Left renal cortex interstitium (tissue), 4 donors: ENCODE measurements around the gene RNF19B. TPM values are rescaled to one million over a fixed set of nuclear protein-coding genes. Genes with fewer than 3 reads are reported as not detected.

ENCODE experiments used
- DNase-seq, 4 donors: peaks; one replicate each; pipeline ENCODE4 v3.0.0-alpha.2; 2013; ENCODE audit warnings: low read depth in 4 of 4, low spot score in 2 of 4, missing footprints in 1 of 4
- polyA plus RNA-seq, 4 donors: library from polyadenylated mRNA; unstranded; fragments of 120-200 nt; gene quantifications; one replicate each; pipeline ENCODE4 v1.2.1, GENCODE V29; 2013; ENCODE audit not compliant: insufficient read length in 4 of 4

Gene RNF19B
- polyA plus RNA-seq, 4 donors, result 16.6 to 19.0 (median 17.9) TPM

- DNase-seq, result no peak
Measured at GRCh38 chr1:32969566-32969965, 5.0 kb upstream of the RNF19B start.

- no peak for DNase-seq
Measured at GRCh38 chr1:32967888-32968568, 3.4 kb upstream of the RNF19B start.

GRCh38 chr1:32966900-32967299, 2.3 kb upstream of the RNF19B start:
- no peak for DNase-seq

GRCh38 chr1:32965251-32965747, 690 bp upstream of the RNF19B start:
- no peak for DNase-seq

GRCh38 chr1:32963746-32964460, 706 bp downstream of the RNF19B start:
- DNase-seq, result no peak

GRCh38 chr1:32962248-32962896, 2.2 kb downstream of the RNF19B start:
- no peak for DNase-seq

- no peak for DNase-seq
Measured at GRCh38 chr1:32960819-32961355, 3.7 kb downstream of the RNF19B start.

- DNase-seq, result no peak
Measured at GRCh38 chr1:32960342-32960741, 4.3 kb downstream of the RNF19B start.

GRCh38 chr1:32958827-32959226, 5.8 kb downstream of the RNF19B start:
- no peak for DNase-seq

- DNase-seq, result no peak
Measured at GRCh38 chr1:32957017-32957416, 7.6 kb downstream of the RNF19B start.

- no peak for DNase-seq
Measured at GRCh38 chr1:32954168-32954567, 10.4 kb downstream of the RNF19B start.

- DNase-seq, result no peak
Measured at GRCh38 chr1:32953495-32953894, 11.1 kb downstream of the RNF19B start.

GRCh38 chr1:32949519-32949918, 15.1 kb downstream of the RNF19B start:
- no peak for DNase-seq

- no peak for DNase-seq
Measured at GRCh38 chr1:32948905-32949304, 15.7 kb downstream of the RNF19B start.

- no peak for DNase-seq
Measured at GRCh38 chr1:32948390-32948722, 16.3 kb downstream of the RNF19B start.

- DNase-seq, result no peak
Measured at GRCh38 chr1:32947669-32948389, 16.8 kb downstream of the RNF19B start.

GRCh38 chr1:32946413-32946812, 18.2 kb downstream of the RNF19B start:
- DNase-seq, result no peak

- no peak for DNase-seq
Measured at GRCh38 chr1:32944180-32944579, 20.4 kb downstream of the RNF19B start.

GRCh38 chr1:32939655-32940371, 24.8 kb downstream of the RNF19B start:
- no peak for DNase-seq

- DNase-seq, result no peak
Measured at GRCh38 chr1:32937061-32937460, 27.5 kb downstream of the RNF19B start.
